NCI-H460 (cell line): ENCODE measurements around the gene LPCAT3. TPM values are rescaled to one million over a fixed set of nuclear protein-coding genes. Genes with fewer than 3 reads are reported as not detected.
"Not testable (repeated sequence)": the region's sequence is repeated elsewhere in the genome, so short reads cannot be mapped to it uniquely, and the experiment has no call there.

ENCODE experiments used
- DNase-seq: peaks from one replicate; pipeline ENCODE4 v3.0.0-alpha.2; 2016; ENCODE audit warnings: low read depth; ENCODE audit errors: extremely low read depth
- polyA plus RNA-seq: library from polyadenylated mRNA; depleted of rRNA; stranded (reverse); fragments of >200 nt; gene quantifications from 2 replicates; pipeline ENCODE4 v1.2.3, GENCODE V29; 2014; cell fraction: nucleus; rRNA removed
- total RNA-seq: library from RNA; depleted of rRNA; stranded (reverse); fragments of >200 nt; shearing (Covaris generic); gene quantifications from 2 replicates; pipeline ENCODE4 v1.2.3, GENCODE V29; 2014; rRNA removed

The LPCAT3 gene, protein sequence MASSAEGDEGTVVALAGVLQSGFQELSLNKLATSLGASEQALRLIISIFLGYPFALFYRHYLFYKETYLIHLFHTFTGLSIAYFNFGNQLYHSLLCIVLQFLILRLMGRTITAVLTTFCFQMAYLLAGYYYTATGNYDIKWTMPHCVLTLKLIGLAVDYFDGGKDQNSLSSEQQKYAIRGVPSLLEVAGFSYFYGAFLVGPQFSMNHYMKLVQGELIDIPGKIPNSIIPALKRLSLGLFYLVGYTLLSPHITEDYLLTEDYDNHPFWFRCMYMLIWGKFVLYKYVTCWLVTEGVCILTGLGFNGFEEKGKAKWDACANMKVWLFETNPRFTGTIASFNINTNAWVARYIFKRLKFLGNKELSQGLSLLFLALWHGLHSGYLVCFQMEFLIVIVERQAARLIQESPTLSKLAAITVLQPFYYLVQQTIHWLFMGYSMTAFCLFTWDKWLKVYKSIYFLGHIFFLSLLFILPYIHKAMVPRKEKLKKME
- 9.3 and 10.6 TPM in 2 replicates for total RNA-seq
- 15.0 and 17.7 TPM in 2 replicates for polyA plus RNA-seq

DNA sequence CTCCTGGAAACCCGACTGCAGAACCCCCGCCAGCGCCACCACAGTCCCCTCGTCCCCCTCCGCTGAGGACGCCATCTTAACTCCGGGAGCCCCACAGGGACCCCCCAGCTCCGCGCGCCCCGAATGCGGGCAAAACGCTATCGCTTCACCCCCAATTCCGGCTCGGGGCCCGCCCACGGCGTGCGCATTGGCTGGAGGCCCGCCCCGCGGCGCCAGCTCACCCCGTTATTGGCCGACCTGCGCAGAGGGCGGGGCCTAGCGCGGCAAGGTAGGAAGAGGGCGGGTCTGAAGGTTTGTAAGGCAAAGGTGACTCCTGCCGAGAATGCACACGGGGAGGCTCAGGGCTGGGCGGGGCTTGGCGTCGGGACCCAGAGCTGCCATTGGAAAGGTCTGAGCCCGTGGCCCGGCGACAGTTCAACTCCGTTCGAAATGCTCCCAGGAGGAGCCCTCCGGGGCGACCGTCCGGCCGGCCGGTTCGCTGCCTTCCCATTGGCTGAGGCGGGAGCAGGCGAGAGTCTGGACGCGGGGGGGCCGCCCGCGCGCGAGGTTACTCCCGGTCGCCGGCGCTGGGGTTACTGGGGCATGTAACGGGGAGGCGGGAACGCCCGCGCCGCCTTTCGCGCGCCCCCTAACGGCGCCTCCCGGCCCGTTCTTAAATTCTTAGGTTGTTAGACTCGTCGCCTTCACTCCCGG is at the start of gene LPCAT3:
Gene LPCAT3, minus strand, starts transcription at position 127 of the 693 bp plus-strand sequence. Its CDS starts 52 bp downstream, at position 75.
- DNase-seq, result peak; percentile 87

DNA sequence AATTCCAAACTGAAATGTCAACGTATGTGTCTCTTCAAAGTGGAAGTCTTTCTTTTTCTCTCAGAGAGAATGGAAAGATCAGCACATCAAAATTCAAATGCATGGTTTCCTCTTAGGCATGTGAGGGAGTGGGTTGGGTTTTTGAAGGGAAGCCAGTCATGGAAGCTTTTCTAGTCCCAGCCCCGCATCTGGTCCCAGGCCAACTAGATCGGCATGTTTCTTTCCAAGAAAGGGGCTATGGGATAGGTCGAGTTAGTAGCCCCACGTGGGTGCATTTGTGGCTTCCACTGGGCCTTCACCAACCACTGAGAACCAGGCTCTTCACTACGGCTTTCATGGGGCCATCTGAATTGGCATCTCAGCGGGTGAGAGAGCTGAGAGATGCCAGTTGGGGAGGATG is 48.8 kb upstream of the LPCAT3 start:
- DNase-seq, result no peak

- no peak for DNase-seq
Observed at GRCh38 chr12:7066596-7066995, 48.3 kb upstream of the LPCAT3 start.

- no peak for DNase-seq
Observed at GRCh38 chr12:7065073-7065623, 46.9 kb upstream of the LPCAT3 start.

DNA sequence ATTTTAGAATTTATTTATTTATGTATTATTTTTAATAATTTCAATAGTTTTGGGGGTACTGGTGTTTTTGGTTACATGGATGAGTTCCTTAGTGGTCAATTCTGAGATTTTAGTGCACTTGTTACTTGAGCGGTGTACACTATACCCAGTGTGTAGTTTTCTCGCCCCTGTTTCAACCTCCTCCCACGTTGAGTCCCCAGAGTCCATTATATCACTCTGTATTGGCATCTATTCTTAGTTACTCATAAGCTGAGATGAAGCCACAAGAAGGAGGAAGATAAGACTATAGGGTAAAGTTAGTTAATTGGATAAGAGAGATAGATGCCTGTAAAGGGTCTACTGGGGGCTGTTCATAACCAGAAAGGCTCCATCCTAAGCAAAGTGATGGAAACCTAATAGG is 46.2 kb upstream of the LPCAT3 start:
- no peak for DNase-seq

- no peak for DNase-seq
Observed at GRCh38 chr12:7061596-7061995, 43.3 kb upstream of the LPCAT3 start.

DNA sequence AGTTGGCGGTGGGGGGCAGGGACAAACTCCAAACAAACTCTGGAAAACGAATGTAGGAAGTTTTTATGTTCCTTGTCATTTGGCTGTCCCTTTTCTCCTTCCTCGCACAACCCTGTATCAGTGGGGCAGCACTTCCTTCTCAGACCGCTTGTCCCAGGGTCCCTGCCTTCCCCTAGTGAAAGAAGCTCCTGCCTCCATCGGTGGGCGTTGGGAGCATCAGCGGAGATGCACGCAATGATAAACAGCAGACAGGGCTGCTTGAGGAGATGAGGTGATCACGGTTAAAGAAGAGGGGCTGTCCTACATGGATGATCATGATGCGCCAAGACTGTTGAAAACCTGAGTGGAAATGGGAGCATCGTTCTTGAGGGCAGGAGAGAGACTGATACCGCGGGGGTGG is 42.9 kb upstream of the LPCAT3 start:
- DNase-seq, result no peak

GRCh38 chr12:7060353-7060954 is 42.2 kb upstream of the LPCAT3 start, which contains the start of gene C1S:
C1S (plus strand) TSS chr12:7060718; CDS start chr12:7061913, 1,195 bp downstream.
- DNase-seq, result peak; percentile 81

GRCh38 chr12:7059780-7060179 is 41.5 kb upstream of the LPCAT3 start:
- DNase-seq, result no peak

DNA sequence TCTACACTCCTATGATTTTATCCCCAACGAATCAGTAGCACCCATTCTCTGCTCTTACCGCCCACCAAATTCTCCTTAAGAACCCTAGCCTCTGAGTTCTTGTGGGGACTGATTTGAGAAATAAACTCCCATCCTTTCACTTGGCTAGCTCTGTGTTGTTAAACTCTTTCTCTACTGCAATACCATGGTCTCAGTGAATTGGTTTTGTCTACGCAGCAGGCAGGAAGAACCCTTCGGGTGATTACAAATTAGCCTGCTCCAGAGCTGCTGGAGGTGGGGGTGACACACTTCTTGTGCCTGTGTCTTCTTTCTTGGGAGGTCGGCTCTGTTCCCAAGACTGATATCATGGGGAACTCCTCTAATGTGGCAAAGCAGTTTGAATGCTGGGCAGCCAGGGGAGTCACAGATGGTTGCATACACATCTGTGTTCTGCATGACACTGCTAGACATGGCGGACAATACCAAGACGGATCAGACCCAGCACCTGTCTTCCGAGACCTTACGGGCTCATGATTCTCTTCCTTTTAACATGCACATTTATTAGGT is 40.6 kb upstream of the LPCAT3 start:
- DNase-seq, result no peak

GRCh38 chr12:7058163-7058845 is 40.0 kb upstream of the LPCAT3 start:
- DNase-seq, result no peak

- not testable (repeated sequence) for DNase-seq
Observed at GRCh38 chr12:7055736-7056135, 37.5 kb upstream of the LPCAT3 start.

- no peak for DNase-seq
Observed at GRCh38 chr12:7054925-7055324, 36.6 kb upstream of the LPCAT3 start.

DNA sequence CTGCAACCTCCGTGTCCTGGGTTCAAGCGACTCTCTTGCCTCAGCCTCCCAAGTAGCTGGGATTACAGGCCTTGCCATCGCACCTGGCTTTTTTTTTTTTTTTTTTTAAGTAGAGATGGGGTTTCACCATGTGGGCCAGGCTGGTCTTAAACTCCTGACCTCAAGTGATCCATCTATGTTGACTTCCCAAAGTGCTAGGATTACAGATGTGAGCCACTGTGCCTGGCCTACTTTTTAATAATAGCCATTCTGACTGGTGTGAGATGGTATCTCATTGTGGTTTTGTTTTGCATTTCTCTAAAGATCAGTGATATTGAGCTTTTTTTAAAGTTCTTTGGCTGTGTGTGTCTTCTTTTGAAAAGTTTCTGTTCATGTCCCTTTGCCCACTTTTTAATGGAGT is 31.7 kb upstream of the LPCAT3 start:
- DNase-seq, result not testable (repeated sequence)

- DNase-seq, result not testable (repeated sequence)
Observed at GRCh38 chr12:7049445-7049951, 31.2 kb upstream of the LPCAT3 start.

GRCh38 chr12:7047306-7047705 is 29.0 kb upstream of the LPCAT3 start:
- DNase-seq, result no peak

DNA sequence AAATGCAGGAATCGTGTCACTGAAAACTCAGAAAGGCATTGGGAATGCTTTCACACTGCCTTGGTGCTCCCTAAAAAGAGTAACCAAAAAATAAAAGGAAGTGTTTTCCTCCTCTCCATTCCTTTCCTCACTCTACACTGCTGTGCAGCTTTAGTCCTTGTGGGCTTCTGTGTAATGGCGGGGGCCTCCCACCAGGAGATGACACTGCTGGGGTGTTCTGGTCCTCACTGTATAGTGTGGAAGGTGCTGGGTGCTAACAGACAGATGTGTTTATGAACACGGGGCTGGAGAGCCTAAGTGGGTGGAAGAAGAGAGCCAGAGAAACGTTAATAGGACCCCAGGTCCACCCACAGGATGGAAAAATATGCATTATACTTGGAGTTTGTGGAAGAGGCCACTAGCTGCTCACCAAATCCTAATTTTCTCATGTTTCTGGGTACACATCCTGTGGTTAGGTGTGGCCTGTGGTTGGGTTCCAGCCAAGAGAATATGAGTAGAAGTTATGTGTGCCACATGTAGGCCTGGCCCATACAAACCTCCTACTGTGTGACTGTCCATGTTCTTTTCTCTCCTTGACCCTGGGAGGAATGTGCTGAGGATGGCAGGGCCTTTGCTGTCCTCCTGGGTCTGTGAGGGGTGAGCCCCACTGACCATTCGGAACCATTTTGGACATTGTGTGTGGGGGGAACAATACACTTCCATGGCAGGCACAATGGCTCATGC is 28.3 kb upstream of the LPCAT3 start:
- DNase-seq, result no peak

DNA sequence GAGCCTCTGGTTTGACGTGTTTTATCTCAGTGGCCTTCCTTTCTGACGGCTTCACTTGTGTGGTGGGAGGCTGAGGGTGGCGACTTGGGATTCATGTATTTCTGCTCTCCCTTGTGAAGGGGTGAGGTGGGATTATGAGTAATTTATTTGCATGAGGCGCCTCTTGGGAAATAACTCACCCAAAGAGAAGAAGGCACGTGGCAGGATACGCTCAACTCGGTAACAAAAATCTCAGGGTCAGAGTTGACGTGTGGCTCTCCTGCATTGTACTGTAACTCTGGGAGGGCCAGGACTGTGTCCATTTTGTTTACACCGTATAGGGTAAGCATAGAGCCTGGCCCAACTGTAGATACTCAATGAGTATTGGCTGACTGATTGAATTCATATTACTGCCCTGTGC is 27.6 kb upstream of the LPCAT3 start:
- no peak for DNase-seq

GRCh38 chr12:7042842-7043241 is 24.6 kb upstream of the LPCAT3 start:
- DNase-seq, result peak; percentile 48
